ENCODE results near the gene MEA1. TPM values are rescaled to one million over a fixed set of nuclear protein-coding genes. Genes with fewer than 3 reads are reported as not detected.
A peak's percentile ranks its signal among the peaks of the same experiment; 100 is the strongest.

The MEA1 gene
- total RNA-seq, 1 donor: 47.4 TPM

DNA sequence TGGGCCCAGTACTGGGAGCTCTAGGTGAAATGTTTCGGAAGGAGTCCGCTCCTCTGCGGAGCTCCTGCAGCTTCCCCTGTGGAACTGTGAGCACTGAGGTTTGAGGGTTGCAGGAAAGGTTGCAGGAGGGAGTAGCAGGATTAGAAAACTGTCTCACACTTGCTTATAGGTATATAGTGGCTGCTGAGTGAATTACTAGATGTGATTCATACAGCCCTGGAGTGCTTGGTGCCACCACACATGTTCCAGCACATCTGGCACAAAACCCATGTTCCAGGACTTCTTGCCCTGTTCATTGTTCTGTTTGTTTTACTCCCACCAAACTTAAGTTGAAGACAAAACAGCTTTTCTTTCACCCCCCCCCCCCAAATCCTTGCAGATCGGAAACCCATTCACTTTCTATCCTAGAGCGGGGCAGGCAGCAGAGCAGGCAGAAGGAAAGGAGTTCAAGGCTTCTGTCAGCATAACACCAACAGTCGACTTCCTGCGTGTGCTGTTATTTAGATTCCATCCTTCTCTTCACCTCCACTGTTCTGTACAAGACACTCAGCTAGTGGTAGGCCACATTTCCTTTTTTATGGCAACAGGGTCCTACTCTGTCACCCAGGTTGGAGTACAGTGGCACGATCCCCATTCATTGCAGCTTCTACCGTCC is 34.1 kb downstream of the MEA1 start:
- TF ChIP-seq, protein P1, sequence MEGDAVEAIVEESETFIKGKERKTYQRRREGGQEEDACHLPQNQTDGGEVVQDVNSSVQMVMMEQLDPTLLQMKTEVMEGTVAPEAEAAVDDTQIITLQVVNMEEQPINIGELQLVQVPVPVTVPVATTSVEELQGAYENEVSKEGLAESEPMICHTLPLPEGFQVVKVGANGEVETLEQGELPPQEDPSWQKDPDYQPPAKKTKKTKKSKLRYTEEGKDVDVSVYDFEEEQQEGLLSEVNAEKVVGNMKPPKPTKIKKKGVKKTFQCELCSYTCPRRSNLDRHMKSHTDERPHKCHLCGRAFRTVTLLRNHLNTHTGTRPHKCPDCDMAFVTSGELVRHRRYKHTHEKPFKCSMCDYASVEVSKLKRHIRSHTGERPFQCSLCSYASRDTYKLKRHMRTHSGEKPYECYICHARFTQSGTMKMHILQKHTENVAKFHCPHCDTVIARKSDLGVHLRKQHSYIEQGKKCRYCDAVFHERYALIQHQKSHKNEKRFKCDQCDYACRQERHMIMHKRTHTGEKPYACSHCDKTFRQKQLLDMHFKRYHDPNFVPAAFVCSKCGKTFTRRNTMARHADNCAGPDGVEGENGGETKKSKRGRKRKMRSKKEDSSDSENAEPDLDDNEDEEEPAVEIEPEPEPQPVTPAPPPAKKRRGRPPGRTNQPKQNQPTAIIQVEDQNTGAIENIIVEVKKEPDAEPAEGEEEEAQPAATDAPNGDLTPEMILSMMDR (IDR thresholded peaks at IDR 0.05; ENCODE audit: extremely low read depth, low read depth, low read length): no peak
- Histone ChIP-seq H3K79me2 (ENCODE audit: insufficient read depth, low read length) (peaks cover 23% of the 10 kb centered on the region), H3K27ac (ENCODE audit: low read depth, low read length) (peak overlapping the region; percentile 68), H3K36me3 (ENCODE audit: insufficient read depth, low read length) (peaks cover 6% of the 10 kb centered on the region), H3K4me1 (ENCODE audit: insufficient read depth, low read length) (peaks cover 20% of the 10 kb centered on the region), H3K27me3 (ENCODE audit: insufficient read depth, low read length) (no peaks in the 10 kb centered on the region), H2AFZ (ENCODE audit: low read length) (peak overlapping the region; percentile 93), H4K20me1 (ENCODE audit: insufficient read depth, low read length) (no peaks in the 10 kb centered on the region), H3K4me2 (ENCODE audit: insufficient read depth, low read length) (peak overlapping the region; percentile 94), H3K9me3 (ENCODE audit: low read depth, low read length) (no peaks in the 10 kb centered on the region), H3K4me3 (ENCODE audit: insufficient read depth, low read length) (peak overlapping the region; percentile 92)
- peak; percentile 88 for DNase-seq (ENCODE audit: insufficient read length, low spot score, missing footprints)

DNA sequence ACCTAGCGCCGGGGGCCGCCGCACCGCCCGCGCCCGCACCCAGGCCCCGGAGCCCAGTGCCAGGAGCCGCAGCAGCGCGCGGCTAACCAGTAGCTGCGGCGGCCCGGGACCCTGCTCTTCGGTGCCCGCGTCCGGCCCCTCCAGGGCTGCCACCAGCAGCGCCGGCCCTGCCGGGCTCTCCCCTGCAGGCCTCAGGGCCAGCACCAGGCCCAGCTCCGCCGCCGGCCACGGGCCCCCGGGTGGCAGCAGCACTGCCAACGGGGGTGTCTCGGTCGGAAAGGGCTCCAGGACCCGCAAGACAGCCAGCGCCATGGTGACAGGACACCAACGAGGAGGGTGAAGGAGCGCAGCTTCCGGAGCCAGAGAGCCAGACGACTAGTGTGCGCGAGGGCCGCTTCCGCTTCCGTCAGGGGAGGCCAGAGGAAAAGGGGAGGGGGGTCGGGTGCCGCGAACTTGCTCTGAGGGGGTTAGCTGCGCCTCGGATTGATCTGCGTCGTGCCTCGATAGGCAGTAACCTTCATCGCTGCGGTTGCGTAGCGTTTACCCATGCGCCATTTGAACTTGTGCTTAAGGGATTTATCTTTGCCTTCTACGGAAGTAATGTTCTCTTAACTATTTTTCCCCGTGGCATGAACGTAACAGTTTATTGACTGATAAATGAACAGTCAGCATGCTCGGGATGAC is 34.8 kb downstream of the MEA1 start, which contains the start of gene PEX6:
PEX6 (minus strand) TSS at position 343 of the 684 bp plus-strand sequence; CDS start at position 312, 31 bp downstream.
- Histone ChIP-seq H3K27ac (ENCODE audit: low read depth, low read length) (peak within 1 kb of the TSS; percentile 68), H3K79me2 (ENCODE audit: insufficient read depth, low read length) (peaks cover 23% of the 10 kb centered on the region), H3K36me3 (ENCODE audit: insufficient read depth, low read length) (peaks cover 7% of the 10 kb centered on the region), H2AFZ (ENCODE audit: low read length) (peak within 1 kb of the TSS; percentile 93), H3K27me3 (ENCODE audit: insufficient read depth, low read length) (no peaks in the 10 kb centered on the region), H3K9me3 (ENCODE audit: low read depth, low read length) (no peaks in the 10 kb centered on the region), H3K4me3 (ENCODE audit: insufficient read depth, low read length) (peak within 1 kb of the TSS; percentile 92), H4K20me1 (ENCODE audit: insufficient read depth, low read length) (no peaks in the 10 kb centered on the region), H3K4me2 (ENCODE audit: insufficient read depth, low read length) (peak within 1 kb of the TSS; percentile 94), H3K4me1 (ENCODE audit: insufficient read depth, low read length) (peaks cover 20% of the 10 kb centered on the region)
- TF ChIP-seq, protein P1 (IDR thresholded peaks at IDR 0.05; ENCODE audit: extremely low read depth, low read depth, low read length): no peak
- peak; percentile 96 for DNase-seq (ENCODE audit: insufficient read length, low spot score, missing footprints)

DNA sequence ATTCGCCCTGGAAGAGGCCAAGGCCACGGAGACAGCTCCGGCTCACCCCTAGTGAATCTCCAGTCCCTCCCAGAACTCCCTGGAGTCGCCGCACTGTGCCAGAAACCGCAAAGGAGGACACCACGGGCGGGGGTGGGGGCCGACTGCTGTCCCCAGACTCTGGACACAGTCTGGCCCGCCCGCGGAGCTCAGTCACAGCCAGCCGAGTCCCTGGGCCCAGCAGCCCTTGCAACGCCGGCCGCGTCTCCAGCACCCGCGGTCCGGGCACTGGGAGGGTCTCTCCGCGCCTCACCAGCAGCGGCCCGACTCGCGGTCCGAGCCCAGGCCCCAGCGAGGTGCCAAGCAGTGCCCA is 35.3 kb downstream of the MEA1 start:
- Histone ChIP-seq H3K79me2 (ENCODE audit: insufficient read depth, low read length) (peaks cover 23% of the 10 kb centered on the region), H3K4me1 (ENCODE audit: insufficient read depth, low read length) (peaks cover 17% of the 10 kb centered on the region), H2AFZ (ENCODE audit: low read length) (peak overlapping the region; percentile 41), H3K9me3 (ENCODE audit: low read depth, low read length) (no peaks in the 10 kb centered on the region), H3K27ac (ENCODE audit: low read depth, low read length) (peak overlapping the region; percentile 68), H3K27me3 (ENCODE audit: insufficient read depth, low read length) (no peaks in the 10 kb centered on the region), H3K4me2 (ENCODE audit: insufficient read depth, low read length) (peak overlapping the region; percentile 94), H4K20me1 (ENCODE audit: insufficient read depth, low read length) (peaks cover 4% of the 10 kb centered on the region), H3K36me3 (ENCODE audit: insufficient read depth, low read length) (peaks cover 7% of the 10 kb centered on the region), H3K4me3 (ENCODE audit: insufficient read depth, low read length) (peak overlapping the region; percentile 92)
- TF ChIP-seq, protein P1 (IDR thresholded peaks at IDR 0.05; ENCODE audit: extremely low read depth, low read depth, low read length): no peak
- DNase-seq (ENCODE audit: insufficient read length, low spot score, missing footprints): peak; percentile 92

DNA sequence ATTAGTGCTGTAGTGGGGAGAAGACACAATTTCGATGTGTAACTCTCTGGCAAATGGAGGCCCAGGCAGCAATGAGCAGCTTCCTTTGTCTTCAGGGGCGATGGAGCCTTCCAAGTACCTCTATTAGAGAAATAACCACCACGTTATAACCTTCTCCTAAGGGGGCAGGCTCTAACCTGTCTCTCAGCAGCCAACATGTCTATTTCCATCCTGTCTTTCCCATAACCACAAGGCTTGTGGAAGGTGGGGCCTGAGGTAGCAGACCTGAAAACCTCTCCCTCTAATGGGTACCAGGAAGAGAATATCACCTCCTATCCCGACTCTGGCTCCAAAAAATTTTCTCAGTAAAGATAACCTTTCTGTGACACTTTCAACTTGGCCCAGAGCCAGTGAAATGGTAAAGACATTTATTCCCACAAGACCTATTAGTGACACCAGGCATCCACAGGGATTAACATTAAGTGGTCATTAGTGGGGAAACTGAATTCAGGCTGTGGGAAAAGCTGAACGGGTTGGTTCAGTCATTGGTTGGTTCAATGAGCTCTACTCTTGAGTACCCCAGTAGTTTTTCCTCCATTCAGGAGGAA is 38.7 kb downstream of the MEA1 start:
- no peak overlapping the region for H2AFZ ChIP-seq (ENCODE audit: low read length)

More for the DNA sequence above, 38.7 kb downstream of the MEA1 start:
- Histone ChIP-seq H3K27ac (ENCODE audit: low read depth, low read length) (no peak overlapping the region), H3K79me2 (ENCODE audit: insufficient read depth, low read length) (peaks cover 23% of the 10 kb centered on the region), H3K27me3 (ENCODE audit: insufficient read depth, low read length) (no peaks in the 10 kb centered on the region), H3K36me3 (ENCODE audit: insufficient read depth, low read length) (peaks cover 12% of the 10 kb centered on the region), H3K4me3 (ENCODE audit: insufficient read depth, low read length) (no peak overlapping the region), H3K4me2 (ENCODE audit: insufficient read depth, low read length) (no peak overlapping the region), H3K9me3 (ENCODE audit: low read depth, low read length) (no peaks in the 10 kb centered on the region), H4K20me1 (ENCODE audit: insufficient read depth, low read length) (peaks cover 10% of the 10 kb centered on the region), H3K4me1 (ENCODE audit: insufficient read depth, low read length) (peaks cover 23% of the 10 kb centered on the region)
- TF ChIP-seq, protein P1 (IDR thresholded peaks at IDR 0.05; ENCODE audit: extremely low read depth, low read depth, low read length): no peak
- no peak for DNase-seq (ENCODE audit: insufficient read length, low spot score, missing footprints)

Measured in osteoblast (primary cell).